IMR-90 (cell line): ENCODE results near the gene ENTREP3.
"Not testable (repeated sequence)": the region's sequence is repeated elsewhere in the genome, so short reads cannot be mapped to it uniquely, and the experiment has no call there.

Experiments used
- CTCF ChIP-seq: conservative IDR thresholded peaks from 2 replicates; pipeline ENCODE4 v1.5.1; 2012; ENCODE audit warnings: mild to moderate bottlenecking, low read depth, low read length, improper control_type of control experiment
- MAFK ChIP-seq: IDR thresholded peaks from 2 replicates; pipeline ENCODE4 v1.6.1; 2012; ENCODE audit warnings: low read depth, low read length, improper control_type of control experiment
- MXI1 ChIP-seq: IDR thresholded peaks from 2 replicates; pipeline ENCODE4 v1.6.1; 2012; ENCODE audit warnings: low read depth, mild to moderate bottlenecking, low read length, moderate library complexity, borderline replicate concordance
- POLR2A ChIP-seq: IDR thresholded peaks from 2 replicates; pipeline ENCODE4 v1.6.1; 2012; ENCODE audit warnings: mild to moderate bottlenecking, low read depth, low read length
- SMC3 ChIP-seq: fragments of 150-350 bp; IDR thresholded peaks from 2 replicates; pipeline ENCODE4 v1.6.1; 2016; ENCODE audit warnings: low read depth, mild to moderate bottlenecking, antibody characterized with exemption, low read length, moderate library complexity
- USF2 ChIP-seq: fragments of 150-350 bp; IDR thresholded peaks from 2 replicates; pipeline ENCODE4 v1.6.1; 2017; ENCODE audit warnings: mild to moderate bottlenecking, antibody characterized with exemption, low read length, low read depth

GRCh38 chr1:155214702-155215101, 40.6 kb downstream of the ENTREP3 start:
- not testable (repeated sequence) for TF ChIP-seq MAFK, POLR2A, CTCF, MXI1, SMC3, USF2
